Endothelial cell of umbilical vein (primary cell): ENCODE measurements around the gene DIP2B. TPM values are rescaled to one million over a fixed set of nuclear protein-coding genes. Genes with fewer than 3 reads are reported as not detected.

Experiments
- BruUV-seq: library from RNA; stranded (reverse); fragments of 400-500 nt; replicated peaks from 2 replicates; lab custom pipeline; 2021; lab: Mats Ljungman, UMichigan
- CTCF ChIA-PET: fragments of 300-600, 350-600 bp; sonication (Branson Sonifier 250); formaldehyde crosslinking; loops from one replicate; lab custom pipeline; 2021; ENCODE audit warnings: antibody characterized with exemption, inconsistent platforms; lab: Charles Lee
- POLR2A ChIA-PET: fragments of 300-600, 350-600 bp; sonication (Branson Sonifier 250); formaldehyde crosslinking; loops from one replicate; lab custom pipeline; 2021; ENCODE audit warnings: antibody characterized with exemption, inconsistent platforms; lab: Charles Lee
- DNase-seq: peaks from one replicate; pipeline ENCODE4 v3.0.0-alpha.2; 2011; ENCODE audit warnings: low read depth, low spot score
- FAIRE-seq: peaks from 2 replicates; lab custom pipeline; 2011; peaks lifted over from hg19 to GRCh38; lab: Jason Lieb, UNC
- H2AFZ ChIP-seq: 2 replicates; pipeline ENCODE4 v1.6.0; 2012; ENCODE audit warnings: low read depth, low read length, control low read depth, inconsistent platforms
- H3K27ac ChIP-seq: 2 replicates; pipeline ENCODE4 v1.5.1; 2011; ENCODE audit warnings: low read depth, mild to moderate bottlenecking, control low read depth, low read length, moderate library complexity; ENCODE audit not compliant: insufficient read depth
- H3K27me3 ChIP-seq, 2 experiments: 2 replicates each; pipeline versions ENCODE4 v1.6.0 to v1.6.1; 2011; ENCODE audit warnings: low read length in 2 of 2, mixed read lengths in 1 of 2; ENCODE audit not compliant: control insufficient read depth in 2 of 2, insufficient read depth in 2 of 2
- H3K36me3 ChIP-seq, 2 experiments: 2 replicates in 1 of 2; 3 replicates in 1 of 2; pipeline ENCODE4 v1.5.1; 2011; ENCODE audit warnings: low read length in 2 of 2, mild to moderate bottlenecking in 1 of 2, moderate library complexity in 1 of 2; ENCODE audit not compliant: control insufficient read depth in 2 of 2, insufficient read depth in 2 of 2; ENCODE audit errors: extremely low read depth in 1 of 2
- H3K4me1 ChIP-seq: 3 replicates; pipeline ENCODE4 v1.5.1; 2011; ENCODE audit warnings: mild to moderate bottlenecking, low read length; ENCODE audit not compliant: control insufficient read depth, insufficient read depth; ENCODE audit errors: extremely low read depth
- H3K4me2 ChIP-seq: 2 replicates; pipeline ENCODE4 v1.6.1; 2011; ENCODE audit warnings: low read length, control low read depth, mixed read lengths; ENCODE audit not compliant: insufficient read depth
- H3K4me3 ChIP-seq, 3 experiments: fragments of 200-600 bp in 1 of 3; sonication (generic), shearing (Covaris generic) in 1 of 3; replicated peaks in 1 of 3; 2 replicates each; pipeline ENCODE4 v1.5.1; 2011 to 2016; ENCODE audit warnings: control low read depth in 3 of 3, low read length in 3 of 3, mild to moderate bottlenecking in 2 of 3, inconsistent platforms in 1 of 3, low read depth in 1 of 3, moderate library complexity in 1 of 3; ENCODE audit not compliant: insufficient read depth in 1 of 3
- H3K79me2 ChIP-seq: 2 replicates; pipeline ENCODE4 v1.6.0; 2012; ENCODE audit warnings: low read length, inconsistent platforms; ENCODE audit not compliant: control insufficient read depth, insufficient read depth
- H3K9ac ChIP-seq: replicated peaks from 2 replicates; pipeline ENCODE3; 2011; ENCODE audit warnings: low read length, control low read depth; ENCODE audit not compliant: insufficient read depth; ENCODE audit errors: extremely low read depth
- H3K9me1 ChIP-seq: replicated peaks from 3 replicates; pipeline ENCODE4 v1.6.0; 2011; ENCODE audit warnings: mild to moderate bottlenecking, low read length; ENCODE audit not compliant: control insufficient read depth, insufficient read depth; ENCODE audit errors: extremely low read depth
- H3K9me3 ChIP-seq: replicated peaks from 2 replicates; pipeline ENCODE4 v1.5.1; 2012; ENCODE audit warnings: low read length, inconsistent platforms; ENCODE audit not compliant: control insufficient read depth, insufficient read depth
- H4K20me1 ChIP-seq: replicated peaks from 2 replicates; pipeline ENCODE3; 2011; ENCODE audit warnings: mild to moderate bottlenecking, low read length; ENCODE audit not compliant: control insufficient read depth, insufficient read depth; ENCODE audit errors: extremely low read depth
- CTCF ChIP-seq, 2 donors: IDR thresholded peaks; 1 replicate in 1 of 2; 2 replicates in 1 of 2; pipeline ENCODE4 v1.5.1; 2011; ENCODE audit warnings: low read length in 2 of 2, mild to moderate bottlenecking in 2 of 2, moderate library complexity in 2 of 2, control low read depth in 1 of 2, inconsistent platforms in 1 of 2, low read depth in 1 of 2; ENCODE audit not compliant: insufficient read depth in 1 of 2; ENCODE audit errors: extremely low read depth in 1 of 2
- FOS ChIP-seq: IDR thresholded peaks from 2 replicates; pipeline ENCODE4 v1.6.1; 2011; ENCODE audit warnings: mild to moderate bottlenecking, low read length, moderate library complexity, borderline replicate concordance; ENCODE audit not compliant: insufficient read depth
- GATA2 ChIP-seq: IDR thresholded peaks from 2 replicates; pipeline ENCODE4 v1.7.0; 2011; ENCODE audit warnings: low read depth, mild to moderate bottlenecking, moderate library complexity, mixed read lengths, low read length; ENCODE audit not compliant: insufficient read length, insufficient read depth
- JUN ChIP-seq: IDR thresholded peaks from 2 replicates; pipeline ENCODE4 v1.6.1; 2011; ENCODE audit warnings: borderline replicate concordance, low read depth; ENCODE audit not compliant: insufficient read length, insufficient read depth
- POLR2A ChIP-seq: IDR thresholded peaks from 2 replicates; pipeline ENCODE4 v1.6.1; 2012; ENCODE audit warnings: low read depth, mild to moderate bottlenecking, control low read depth, low read length
- POLR2AphosphoS5 ChIP-seq: IDR thresholded peaks from 2 replicates; pipeline ENCODE4 v1.6.1; 2012; ENCODE audit warnings: low read depth, mild to moderate bottlenecking, control low read depth, low read length, moderate library complexity; ENCODE audit not compliant: insufficient read depth
- dilution Hi-C: fragments of 300-500 bp; cut with MboI; formaldehyde crosslinking; loops from one replicate; pipeline ENCODE4 v1.15.0; 2019; ENCODE audit warnings: low sequenced_read_pairs; ENCODE audit not compliant: extremely low pct_ligation_motif_present
- intact Hi-C: fragments of 100-400 bp; cut with micrococcal nuclease; formaldehyde crosslinking; loops from one replicate; pipeline ENCODE4 v1.10.0; 2022
- polyA plus RNA-seq, 4 experiments: library from polyadenylated mRNA; depleted of rRNA in 3 of 4; stranded (reverse) in 3 of 4; unstranded in 1 of 4; fragments of >200 nt; gene quantifications; 2 replicates each; pipeline versions ENCODE4 v1.2.1 to v1.2.3, GENCODE V29; 2011 to 2012; ENCODE audit warnings: missing spikeins in 1 of 4
- total RNA-seq: library from RNA; stranded (reverse); gene quantifications from 2 replicates; pipeline ENCODE4 v1.2.3, GENCODE V29; 2021
- TF ChIP-seq, protein P1 (sequence below): IDR thresholded peaks from 2 replicates; pipeline ENCODE4 v1.6.1; 2011; ENCODE audit not compliant: insufficient read depth, insufficient read length

The DIP2B gene
- total and polyA plus RNA-seq, 2 donors (not counting 3 experiments of a cell fraction or from before 2014, with no cell fraction given) = 14.5 to 28.0 TPM

GRCh38 chr12:50519353-50519752 is 14.6 kb downstream of the DIP2B start:
- DNase-seq = no peak
- no peak overlapping the region for H2AFZ ChIP-seq
- no peak overlapping the region for H3K27ac ChIP-seq
- no peaks in the 10 kb centered on the region for H4K20me1 ChIP-seq
- FAIRE-seq = no peak
- no peak overlapping the region for H3K9ac ChIP-seq
- H3K4me1 ChIP-seq = peaks cover 12% of the 10 kb centered on the region
- no TSS peak for BruUV-seq
- CTCF ChIA-PET = interaction anchor here (2.0 to 2.3 kb wide), 1 partner anchor 119 kb away, joined by 10 to 13 read pairs; no protein-coding TSS in a partner anchor
- H3K9me1 ChIP-seq = no peaks in the 10 kb centered on the region
- no peak overlapping the region for H3K4me2 ChIP-seq
- H3K9me3 ChIP-seq = no peaks in the 10 kb centered on the region
- intact Hi-C loops = no loop called here
- no peak overlapping the region for H3K4me3 ChIP-seq
- peaks cover 51% of the 10 kb centered on the region for H3K79me2 ChIP-seq
- POLR2A ChIA-PET = no interaction called here
- H3K36me3 ChIP-seq = no peaks in the 10 kb centered on the region
- TF ChIP-seq, protein P1, sequence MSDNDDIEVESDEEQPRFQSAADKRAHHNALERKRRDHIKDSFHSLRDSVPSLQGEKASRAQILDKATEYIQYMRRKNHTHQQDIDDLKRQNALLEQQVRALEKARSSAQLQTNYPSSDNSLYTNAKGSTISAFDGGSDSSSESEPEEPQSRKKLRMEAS = no peak
- no peak for TF ChIP-seq POLR2AphosphoS5
- TF ChIP-seq GATA2 = no peak
- TF ChIP-seq JUN = no peak
- TF ChIP-seq FOS = no peak
- no peak for TF ChIP-seq CTCF (IDR thresholded peaks at IDR 0.05; ENCODE audit: extremely low read depth in 1 of 2, insufficient read depth in 1 of 2, low read depth in 1 of 2, low read length in 2 of 2)
- TF ChIP-seq POLR2A = no peak
- H3K27me3 ChIP-seq = no peaks in the 10 kb centered on the region
- dilution Hi-C loops = no loop called here
